GM19328 (cell line): ENCODE results near the gene FAM228B.
"Not testable (repeated sequence)": the region's sequence is repeated elsewhere in the genome, so short reads cannot be mapped to it uniquely, and the experiment has no call there.

Experiments used
- ATAC-seq: cut with Tn5 transposase; IDR thresholded peaks from one replicate; pipeline ENCODE4 v1.9.1; 2021; ENCODE audit warnings: mild to moderate bottlenecking, moderate library complexity; ENCODE audit not compliant: unreplicated experiment

FAM228B gene

DNA sequence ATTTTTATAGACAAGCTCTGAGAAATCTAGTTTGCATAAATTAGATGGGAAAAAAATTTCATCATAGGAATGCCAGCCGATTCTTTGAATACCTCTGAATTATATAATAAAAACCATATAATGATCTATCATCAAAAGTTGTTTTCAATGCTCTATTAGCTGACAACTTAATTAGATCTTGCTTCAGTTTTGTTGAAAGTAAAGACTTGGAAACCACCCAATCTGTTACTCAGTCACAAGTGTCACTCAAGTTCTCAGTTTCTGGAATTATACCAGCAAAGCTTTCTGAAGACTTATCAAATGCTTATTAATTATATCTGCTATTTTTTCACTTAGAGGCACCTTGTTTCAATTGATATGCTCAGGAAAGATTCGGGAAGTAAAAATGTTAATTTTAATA is 21.3 kb upstream of the FAM228B start:
- ATAC-seq, result no peak

DNA sequence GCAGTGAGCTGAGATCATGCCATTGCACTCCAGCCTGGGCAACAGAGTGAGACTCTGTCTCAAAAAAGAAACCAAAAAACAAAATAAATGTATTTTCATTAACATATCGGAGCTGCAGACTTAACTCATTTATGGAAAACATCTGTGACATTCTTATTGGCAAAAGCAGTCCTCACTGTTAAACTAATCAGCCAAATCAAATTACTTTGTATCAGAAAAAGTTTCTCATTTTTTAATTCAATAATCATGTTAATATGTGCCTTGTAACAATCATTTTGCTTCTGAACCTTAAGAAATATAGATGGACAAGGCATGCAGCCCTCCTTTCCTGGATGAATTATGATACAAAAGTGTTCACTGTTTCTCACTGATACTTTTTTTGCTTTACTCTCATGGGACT is 20.6 kb upstream of the FAM228B start:
- no peak for ATAC-seq

DNA sequence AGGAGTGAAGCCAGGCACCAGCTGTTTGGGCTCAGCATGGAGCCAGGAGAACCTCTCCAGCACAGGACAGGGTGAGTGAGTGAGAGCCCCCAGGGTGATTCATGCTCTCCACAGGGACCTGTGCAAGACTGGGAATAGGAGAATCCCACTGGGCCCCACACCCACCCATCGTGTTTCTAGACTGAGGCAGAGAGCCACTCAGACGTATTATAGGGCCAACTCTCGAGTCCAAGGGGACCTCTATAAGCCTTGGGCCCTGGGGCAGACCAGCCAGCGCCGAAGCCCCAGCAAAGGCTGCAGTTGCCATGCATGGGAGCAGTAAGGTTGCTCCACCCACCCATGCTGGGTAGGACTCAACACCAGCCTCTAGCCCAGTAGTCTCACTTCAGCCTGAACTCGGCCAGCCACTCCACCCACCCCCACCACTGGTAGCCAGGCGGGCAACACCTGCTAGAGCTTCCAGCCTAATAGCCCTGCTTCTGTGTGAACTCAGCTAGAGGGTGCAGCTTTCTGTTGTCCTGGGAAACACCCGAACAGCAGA is 19.1 kb upstream of the FAM228B start:
- no peak for ATAC-seq

DNA sequence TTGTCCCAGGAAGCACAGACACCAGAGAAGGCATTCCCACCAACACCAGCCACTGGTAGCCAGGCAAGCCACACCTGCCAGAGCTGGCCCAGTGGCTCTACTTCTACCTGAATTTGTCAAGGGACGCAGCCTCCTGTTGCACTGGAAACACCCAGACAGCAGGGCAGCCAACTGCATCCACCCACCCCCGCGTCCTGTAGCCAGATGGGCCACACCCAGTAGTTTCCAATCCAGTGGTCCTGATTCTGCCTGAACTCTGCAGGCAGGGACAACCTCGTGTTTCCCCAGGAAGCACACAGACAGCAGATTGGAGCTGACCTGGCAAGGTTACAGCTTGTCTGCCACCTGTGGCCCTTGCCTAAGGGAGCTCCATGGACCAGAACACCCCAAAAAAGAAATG is 18.4 kb upstream of the FAM228B start:
- no peak for ATAC-seq

DNA sequence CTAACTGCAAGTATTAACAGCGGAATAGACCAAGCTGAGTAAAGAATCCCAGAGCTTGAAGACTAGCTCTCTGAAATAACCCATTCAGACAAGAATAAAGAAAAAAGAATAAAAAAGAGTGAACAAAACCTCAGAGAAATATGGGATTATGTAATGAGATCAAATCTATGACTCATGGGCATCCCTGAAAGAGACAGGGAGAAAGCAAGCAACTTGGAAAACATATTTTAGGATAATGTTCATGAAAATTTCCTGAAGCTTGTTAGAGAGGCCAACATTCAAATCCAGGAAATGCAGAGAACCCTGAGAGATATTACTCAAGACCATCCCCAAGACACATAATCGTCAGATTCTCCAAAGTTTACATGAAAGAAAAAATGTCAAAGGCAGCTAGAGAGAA is 17.5 kb upstream of the FAM228B start:
- no peak for ATAC-seq

DNA sequence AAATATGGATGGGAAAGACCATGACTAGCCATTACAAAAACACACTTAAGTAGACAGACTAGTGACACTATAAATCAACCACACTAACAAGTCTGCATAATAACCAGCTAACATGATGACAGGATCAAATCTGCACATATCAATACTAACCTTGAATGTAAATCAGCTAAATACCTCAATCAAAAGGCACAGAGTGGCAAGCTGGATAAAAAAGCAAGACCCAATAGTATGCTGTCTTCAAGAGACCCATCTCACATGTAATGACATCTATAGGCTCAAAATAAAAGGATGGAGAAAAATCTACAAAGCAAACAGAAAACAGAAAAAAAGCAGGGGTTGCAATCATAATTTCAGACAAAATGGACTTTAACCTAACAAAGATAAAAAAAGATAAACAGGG is 16.5 kb upstream of the FAM228B start:
- ATAC-seq, result no peak

DNA sequence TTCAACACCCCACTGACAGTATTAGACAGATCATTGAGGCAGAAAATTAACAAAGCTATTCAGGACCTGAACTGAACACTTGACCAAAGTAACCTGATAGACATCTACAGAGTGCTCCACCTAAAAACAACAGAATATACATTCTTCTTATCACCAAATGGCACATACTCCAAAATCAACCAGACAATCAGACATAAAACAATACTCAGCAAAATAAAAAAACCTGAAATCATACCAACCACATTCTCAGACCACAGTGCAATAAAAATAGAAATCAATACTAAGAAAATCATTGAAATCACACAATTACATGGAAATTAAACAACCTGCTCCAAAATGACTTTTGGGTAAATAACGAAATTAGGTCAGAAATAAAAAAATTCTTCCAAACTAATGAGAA is 15.9 kb upstream of the FAM228B start:
- no peak for ATAC-seq

DNA sequence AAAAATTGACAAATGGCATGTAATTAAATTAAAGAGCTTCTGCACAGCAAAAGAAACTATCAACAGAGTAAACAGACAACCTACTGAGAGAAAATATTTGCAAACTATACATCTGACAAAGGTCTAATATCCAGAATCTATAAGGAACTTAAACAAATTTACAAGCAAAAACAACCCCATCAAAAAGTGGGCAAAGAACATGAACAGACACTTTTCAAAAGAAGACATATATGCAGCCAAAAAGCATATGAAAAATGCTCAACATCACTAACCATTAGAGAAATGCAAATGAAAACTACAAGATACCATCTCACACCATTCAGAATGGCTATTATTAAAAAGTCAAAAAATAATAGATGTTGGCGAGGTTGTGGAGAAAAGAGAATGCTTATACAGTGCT is 13.8 kb upstream of the FAM228B start:
- ATAC-seq, result not testable (repeated sequence)

DNA sequence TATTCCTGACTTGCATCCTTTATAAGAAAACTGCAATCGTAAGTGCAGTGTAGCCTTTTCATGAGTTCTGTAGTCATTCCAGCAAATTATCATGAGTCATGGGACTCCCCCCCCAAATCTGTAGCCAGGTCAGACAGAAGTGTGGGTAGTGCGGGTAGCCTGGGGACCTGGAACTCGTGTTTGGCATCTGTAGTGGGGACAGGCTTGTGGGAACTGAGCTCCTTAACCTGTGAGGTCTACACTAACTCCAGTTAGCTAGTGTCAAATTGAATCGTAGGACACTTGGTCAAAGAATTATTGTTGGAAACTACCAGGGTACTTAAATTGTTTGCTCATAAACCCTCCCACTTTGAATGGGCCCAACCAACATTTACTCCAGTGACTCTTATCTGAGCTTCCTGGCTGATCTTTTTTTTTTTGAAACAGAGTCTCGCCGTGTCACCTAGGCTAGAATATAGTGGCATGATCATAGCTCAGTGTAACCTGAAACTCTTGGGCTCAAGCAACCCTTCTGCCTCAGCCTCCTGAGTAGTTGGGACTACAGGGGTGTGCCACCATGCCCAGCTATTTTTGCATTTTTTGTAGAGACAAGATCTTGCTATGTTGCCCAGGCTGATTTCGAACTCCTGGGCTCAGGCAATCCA is 12.5 kb upstream of the FAM228B start:
- no peak for ATAC-seq

DNA sequence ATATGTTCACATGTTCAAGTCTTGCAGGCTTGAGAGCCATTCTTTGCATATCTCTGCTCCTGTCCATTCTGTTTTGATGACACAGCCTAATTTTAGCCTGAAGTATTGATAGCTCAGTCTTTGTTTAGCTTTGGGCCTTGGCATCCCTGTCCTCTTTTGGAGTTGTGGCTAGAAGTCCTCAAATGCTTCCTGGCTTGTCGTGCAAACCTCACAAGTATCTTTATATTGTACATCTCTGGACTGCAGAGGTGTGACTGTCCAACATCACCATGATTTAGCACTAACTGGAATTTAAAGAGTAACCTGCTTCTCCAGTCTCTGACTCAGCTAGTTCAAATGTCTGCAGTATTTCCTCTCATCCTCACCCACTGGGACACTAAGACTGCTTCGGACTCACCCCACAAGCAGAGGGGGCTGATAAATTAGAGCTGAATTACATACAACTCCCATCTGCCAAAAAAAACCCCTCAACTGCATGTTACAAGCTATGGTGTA is 11.8 kb upstream of the FAM228B start:
- no peak for ATAC-seq

DNA sequence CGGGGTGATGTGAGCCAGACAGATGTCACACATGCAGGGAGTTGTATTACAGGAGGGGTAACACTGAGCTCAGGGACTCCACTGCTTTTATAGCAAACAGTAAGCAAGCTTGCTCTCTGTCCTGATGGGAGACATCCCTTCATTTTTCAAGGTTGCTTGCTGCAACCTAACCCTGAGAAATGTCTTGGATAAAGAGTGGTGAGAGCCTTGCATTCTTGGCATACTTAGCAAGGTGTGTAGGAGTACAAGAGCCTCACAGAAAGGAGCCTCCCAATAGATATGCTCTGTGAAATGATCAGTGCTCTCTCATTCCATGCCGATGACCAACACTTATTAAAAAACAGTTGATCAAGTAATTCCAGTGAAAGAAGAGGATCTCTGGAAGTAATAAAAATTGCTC is 8.2 kb upstream of the FAM228B start:
- ATAC-seq, result no peak

DNA sequence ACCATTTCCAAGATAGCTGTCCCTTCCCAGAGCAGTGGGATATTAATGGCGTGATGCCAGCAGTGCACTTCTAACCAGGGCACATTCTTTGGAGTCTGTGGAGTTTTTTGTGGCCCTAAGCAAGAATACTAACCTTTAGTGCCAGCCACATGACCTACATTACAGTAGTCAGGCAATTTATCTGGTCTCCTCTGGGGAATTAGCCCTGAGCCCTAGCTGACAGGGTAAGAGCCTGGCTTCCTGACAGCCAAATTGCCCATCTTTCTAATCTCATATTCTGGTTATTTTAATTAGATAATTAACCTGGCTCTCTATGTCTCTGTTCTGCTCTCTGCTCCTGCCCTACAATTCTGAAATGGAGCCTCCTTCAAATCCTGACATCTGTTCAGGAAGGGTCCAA is 5.4 kb upstream of the FAM228B start:
- ATAC-seq, result no peak

DNA sequence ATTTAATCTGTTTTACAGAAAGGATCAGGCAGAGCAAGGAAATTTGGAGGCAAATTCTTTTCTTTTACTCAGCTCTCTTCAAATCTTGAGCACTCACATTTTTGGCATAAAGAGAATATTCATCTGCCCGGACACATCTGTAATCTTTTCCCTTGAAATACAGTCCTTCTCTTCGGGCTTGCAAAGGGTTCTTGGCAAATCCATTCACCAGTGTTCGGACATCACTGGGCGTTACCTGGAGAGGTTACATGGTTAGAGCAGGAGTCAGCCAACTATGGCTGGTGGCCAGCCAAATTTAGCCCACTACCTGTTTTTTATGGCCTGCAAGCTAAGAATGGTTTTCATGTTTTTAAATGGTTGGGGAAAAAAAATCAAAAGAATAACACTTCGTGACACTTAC is 2.2 kb upstream of the FAM228B start:
- ATAC-seq, result no peak

DNA sequence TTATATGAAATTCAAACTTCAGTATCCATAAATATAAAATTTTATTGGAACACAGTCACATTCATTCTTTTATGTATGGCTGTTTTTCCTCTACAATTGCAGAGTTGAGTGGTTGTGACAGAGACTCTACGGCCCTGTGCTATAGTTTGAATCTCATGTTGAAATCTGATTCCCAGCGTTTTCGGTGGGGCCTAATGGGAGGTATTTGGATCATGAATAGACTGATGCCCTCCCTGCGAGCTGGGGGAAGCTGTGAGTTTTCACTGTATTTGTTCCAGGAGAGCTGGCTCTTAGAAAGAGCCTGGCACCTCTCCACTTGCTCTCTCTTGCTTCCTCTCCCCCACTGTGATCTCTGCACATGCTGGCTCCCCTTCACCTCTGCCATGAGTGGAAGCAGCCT is 1.8 kb upstream of the FAM228B start:
- no peak for ATAC-seq

DNA sequence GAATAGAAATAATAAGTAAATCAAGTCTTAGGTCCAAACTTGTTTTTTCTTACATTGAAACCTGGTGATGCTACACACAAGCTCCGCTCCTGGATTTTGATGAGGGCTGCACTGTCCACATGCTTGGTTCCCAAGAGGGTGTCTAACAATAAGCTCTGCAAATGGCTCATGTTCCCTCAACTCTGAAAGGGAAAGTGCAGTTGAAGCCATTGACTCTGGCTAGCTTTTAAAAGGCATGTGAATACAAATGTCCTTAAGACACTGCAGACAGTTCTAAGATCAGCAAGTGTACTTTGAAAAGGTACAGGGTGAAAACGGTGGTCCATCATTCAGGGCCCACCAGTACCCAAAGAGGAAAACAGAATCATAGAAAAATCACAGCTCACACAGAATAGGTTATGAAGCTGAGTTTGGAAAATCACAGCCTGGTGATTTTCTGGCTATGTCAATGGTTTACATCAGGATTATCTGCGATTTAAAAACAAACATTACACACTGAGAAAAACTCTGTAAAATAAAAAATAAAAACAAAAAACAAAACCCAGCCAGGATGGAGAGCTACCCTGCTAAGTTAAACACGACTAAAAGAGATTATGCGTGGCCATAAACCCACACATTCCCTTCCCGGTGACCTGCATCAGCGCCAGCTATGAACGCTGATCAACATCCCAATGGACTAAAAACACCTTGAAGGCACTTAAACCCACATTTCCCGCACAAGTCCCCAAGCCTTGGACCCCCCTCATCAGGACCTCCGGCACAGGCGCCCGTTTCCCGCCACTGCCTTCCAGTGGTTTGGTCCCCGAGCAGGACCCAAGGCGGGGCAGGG is 689 bp upstream of the FAM228B start:
- ATAC-seq, result no peak

DNA sequence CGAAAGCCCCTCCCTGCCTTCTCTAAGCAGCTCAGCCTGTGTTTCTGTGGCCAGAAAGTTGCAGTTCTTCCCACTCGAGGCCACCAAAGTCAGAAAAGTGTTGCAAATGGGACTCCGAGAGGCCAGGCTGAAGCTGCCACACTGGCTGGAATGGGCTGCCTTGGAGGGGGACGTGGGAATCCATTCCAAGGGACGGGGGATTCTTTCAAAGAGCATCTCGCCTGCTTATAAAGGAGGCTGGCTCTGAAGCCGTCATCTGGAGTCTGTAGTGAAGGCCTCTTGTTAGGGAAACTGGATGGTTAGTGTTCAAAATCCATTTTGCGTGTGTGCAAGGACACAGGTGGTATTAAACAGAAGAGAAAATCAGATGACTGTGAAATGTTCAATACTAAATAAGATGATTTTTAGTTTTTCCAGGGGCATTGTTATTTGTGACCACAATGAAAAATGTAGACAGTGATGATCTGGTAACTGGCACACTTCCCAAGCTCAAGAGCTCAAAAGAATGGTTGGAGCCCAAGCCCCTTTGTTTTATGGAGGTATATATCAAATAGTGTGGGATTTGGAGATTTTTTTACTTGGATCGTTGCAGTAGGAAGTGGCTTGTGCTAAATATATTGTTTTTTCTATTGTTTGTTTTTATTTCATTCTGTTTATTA is 782 bp downstream of the FAM228B start:
- ATAC-seq, result peak; percentile 9

DNA sequence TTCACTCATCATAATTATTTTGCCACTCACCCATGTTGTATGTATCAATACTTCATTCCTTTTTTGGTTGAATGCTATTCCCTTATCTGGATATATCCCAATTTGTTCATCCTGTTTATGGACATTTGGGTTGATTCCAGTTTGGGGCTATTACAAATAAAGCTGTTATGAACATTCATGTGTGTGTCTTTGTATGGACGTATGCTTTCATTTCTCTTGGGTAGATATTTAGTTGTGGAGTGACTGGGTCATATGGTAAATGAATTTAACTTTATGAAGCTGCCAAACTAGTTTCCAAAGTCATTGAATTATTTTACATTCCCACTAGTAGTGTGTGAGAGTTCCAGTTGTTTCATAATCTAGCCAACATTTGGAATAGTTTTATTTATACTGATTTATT is 2.7 kb downstream of the FAM228B start:
- ATAC-seq, result no peak

DNA sequence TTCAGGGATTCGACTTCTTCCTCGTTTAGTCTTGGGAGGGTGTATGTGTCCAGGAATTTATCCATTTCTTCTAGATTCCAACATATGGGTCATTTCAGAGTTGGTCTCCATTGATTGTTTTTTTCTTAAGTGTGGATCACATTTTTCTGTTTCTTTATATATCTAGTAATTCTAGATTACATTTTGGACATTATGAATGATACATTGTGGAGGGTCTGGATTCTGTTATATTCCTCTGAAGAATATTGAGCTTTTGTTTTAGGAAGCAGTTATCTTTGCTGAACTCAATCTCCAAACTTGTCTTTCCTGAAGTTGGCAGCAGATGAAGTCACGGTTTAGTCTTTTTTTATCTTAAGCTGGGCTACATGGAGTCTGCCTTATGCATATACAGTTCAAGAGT is 9.3 kb downstream of the FAM228B start:
- ATAC-seq, result no peak

DNA sequence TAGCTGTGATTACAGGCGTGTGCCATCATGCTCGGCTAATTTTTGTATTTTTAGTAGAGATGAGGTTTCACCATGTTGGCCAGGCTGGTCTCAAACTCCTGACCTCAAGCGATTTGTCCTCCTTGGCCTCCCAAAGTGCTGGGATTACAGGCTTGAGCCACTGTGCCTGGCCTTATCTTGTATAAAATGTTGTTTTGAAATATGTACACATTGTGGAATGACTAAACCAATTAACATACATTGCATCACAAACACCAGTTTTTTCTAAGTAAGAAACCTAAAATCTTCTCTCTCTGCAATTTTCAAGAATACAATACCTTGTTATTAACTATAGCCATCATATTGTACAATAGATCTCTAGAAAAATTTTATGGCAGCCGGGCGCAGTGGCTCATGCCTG is 17.0 kb downstream of the FAM228B start:
- ATAC-seq, result not testable (repeated sequence)

DNA sequence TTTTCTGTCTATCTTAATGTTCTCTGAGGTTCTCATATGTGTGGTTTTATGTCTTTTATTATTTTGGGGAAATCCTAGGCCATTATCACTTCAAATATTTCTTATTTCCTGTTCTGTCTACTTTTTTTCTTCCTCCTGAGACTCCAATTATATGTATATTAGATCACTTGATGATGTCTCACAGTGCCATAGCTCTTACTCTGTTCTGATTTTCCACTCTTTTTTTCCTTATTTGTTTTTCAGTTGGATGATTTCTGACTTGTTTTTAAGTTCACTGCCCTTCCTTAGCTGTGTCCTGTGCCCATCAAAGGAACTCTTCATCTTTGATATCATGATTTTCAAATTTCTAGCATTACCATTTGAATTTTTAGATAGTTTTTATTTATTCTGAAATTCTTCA is 24.1 kb downstream of the FAM228B start:
- no peak for ATAC-seq

DNA sequence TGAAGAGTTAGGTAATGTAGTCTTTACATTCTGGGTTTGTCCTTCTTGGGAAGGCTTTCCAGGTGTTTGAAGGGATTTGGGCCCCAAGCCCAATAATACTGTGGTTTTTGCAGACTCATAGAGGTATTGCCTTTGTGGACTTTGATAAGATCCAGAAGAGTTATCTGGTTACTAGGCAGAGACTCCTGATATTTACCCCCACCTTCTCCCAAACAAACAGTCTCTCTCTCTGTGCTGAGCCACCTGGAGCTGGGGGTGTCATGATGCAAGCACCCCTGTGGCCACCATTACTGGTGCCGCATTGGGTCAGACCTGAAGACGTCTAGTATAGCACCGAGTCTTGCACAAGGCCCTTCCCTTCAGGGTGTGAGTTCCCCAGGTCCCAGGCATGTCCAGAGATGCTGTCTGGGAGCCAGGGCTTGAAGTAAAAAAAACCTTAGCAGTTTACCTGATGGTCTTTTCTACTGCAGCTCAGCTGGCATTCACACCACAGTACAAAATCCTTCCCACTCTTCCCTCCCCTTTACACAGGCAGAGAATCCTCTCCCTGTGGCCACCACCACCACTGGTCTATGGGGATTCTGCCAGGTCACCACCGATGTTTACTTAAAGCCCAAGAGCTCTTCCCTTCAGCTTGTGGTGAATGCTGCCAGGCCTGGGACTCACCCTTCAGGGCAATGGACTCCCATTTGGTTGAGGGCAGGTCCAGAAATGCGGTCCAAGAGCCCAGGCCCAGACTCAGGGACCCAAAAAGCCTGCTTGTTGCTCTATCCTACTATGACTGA is 29.3 kb downstream of the FAM228B start:
- no peak for ATAC-seq
